PC-3 (cell line): Measurements from ENCODE around the gene ULBP1. TPM values are rescaled to one million over a fixed set of nuclear protein-coding genes. Genes with fewer than 3 reads are reported as not detected.

Experiments
- ATAC-seq: fragments of 200-7000 bp; cut with Tn5 transposase; 2 replicates; pipeline ENCODE4 v1.9.1; 2020; ENCODE audit warnings: mild to moderate bottlenecking, moderate library complexity
- BruUV-seq: library from RNA; stranded (reverse); fragments of 400-500 nt; replicated peaks from 2 replicates; lab custom pipeline; 2021; lab: Mats Ljungman, UMichigan
- CTCF ChIA-PET: fragments of 300-600 bp; sonication (Branson Sonifier 250); formaldehyde crosslinking; loops from one replicate; lab custom pipeline; 2022; ENCODE audit warnings: antibody characterized with exemption; lab: Charles Lee
- POLR2A ChIA-PET: fragments of 300-600 bp; sonication (Branson Sonifier 250); formaldehyde crosslinking; loops from one replicate; lab custom pipeline; 2022; ENCODE audit warnings: antibody characterized with exemption; ENCODE audit not compliant: unreplicated experiment; lab: Charles Lee
- DNase-seq: peaks from one replicate; pipeline ENCODE4 v3.0.0-alpha.2; 2015
- H2AFZ ChIP-seq: fragments of 300-600 bp; sonication (generic); 2 replicates; pipeline ENCODE4 v1.6.0; 2016; ENCODE audit warnings: antibody characterized with exemption, low read length
- H3F3A ChIP-seq: fragments of 300-600 bp; sonication (generic); one replicate; pipeline ENCODE4 v1.6.0; 2017; ENCODE audit warnings: antibody characterized with exemption, low read length, control low read depth, mild to moderate bottlenecking; ENCODE audit not compliant: unreplicated experiment
- H3K27ac ChIP-seq: fragments of 300-600 bp; sonication (generic); 2 replicates; pipeline ENCODE4 v1.5.1; 2016; ENCODE audit warnings: mild to moderate bottlenecking, low read length
- H3K27me3 ChIP-seq: fragments of 300-600 bp; sonication (generic); 2 replicates; pipeline ENCODE4 v1.6.1; 2016; ENCODE audit warnings: low read length, mixed read lengths
- H3K36me3 ChIP-seq: fragments of 300-600 bp; sonication (generic); 2 replicates; pipeline ENCODE4 v1.6.1; 2016; ENCODE audit warnings: low read depth, mixed run types, low read length, mixed read lengths
- H3K4me1 ChIP-seq: fragments of 300-600 bp; sonication (generic); 2 replicates; pipeline ENCODE4 v1.5.1; 2016; ENCODE audit warnings: low read length; ENCODE audit not compliant: insufficient read depth
- H3K4me2 ChIP-seq: fragments of 300-600 bp; sonication (generic); 2 replicates; pipeline ENCODE4 v1.6.0; 2016; ENCODE audit warnings: low read length
- H3K4me3 ChIP-seq: fragments of 300-600 bp; sonication (generic); 2 replicates; pipeline ENCODE4 v1.5.1; 2016; ENCODE audit warnings: mild to moderate bottlenecking, low read length, mixed read lengths
- H3K79me2 ChIP-seq: fragments of 300-600 bp; sonication (generic); 2 replicates; pipeline ENCODE4 v1.6.1; 2017; ENCODE audit warnings: low read length, mixed read lengths
- H3K9ac ChIP-seq: fragments of 300-600 bp; sonication (generic); 2 replicates; pipeline ENCODE4 v1.6.0; 2016; ENCODE audit warnings: mild to moderate bottlenecking, low read length
- H3K9me2 ChIP-seq: fragments of 300-600 bp; sonication (generic); replicated peaks from 2 replicates; pipeline ENCODE4 v1.6.1; 2016; ENCODE audit warnings: mixed run types, low read length, mixed read lengths
- H3K9me3 ChIP-seq: fragments of 300-600 bp; sonication (generic); 2 replicates; pipeline ENCODE4 v1.6.1; 2016; ENCODE audit warnings: low read length, mixed read lengths
- H4K20me1 ChIP-seq: fragments of 300-600 bp; sonication (generic); 2 replicates; pipeline ENCODE4 v1.6.1; 2016; ENCODE audit warnings: low read length, mixed read lengths
- CTCF ChIP-seq: fragments of 300-600 bp; sonication (generic); conservative IDR thresholded peaks from 2 replicates; pipeline ENCODE4 v1.5.1; 2017; ENCODE audit warnings: antibody characterized with exemption, low read depth, mild to moderate bottlenecking, low read length
- EZH2 ChIP-seq: fragments of 300-600 bp; sonication (generic); IDR thresholded peaks from one replicate; pipeline ENCODE4 v1.6.1; 2017; ENCODE audit warnings: antibody characterized with exemption, mild to moderate bottlenecking, low read length; ENCODE audit not compliant: unreplicated experiment
- EZH2phosphoT487 ChIP-seq: fragments of 300-600 bp; sonication (generic); IDR thresholded peaks from 2 replicates; pipeline ENCODE4 v1.6.1; 2018; ENCODE audit warnings: mild to moderate bottlenecking, antibody characterized with exemption, low read length, borderline replicate concordance
- intact Hi-C: fragments of 100-400 bp; cut with micrococcal nuclease; formaldehyde crosslinking; loops from 2 replicates; pipeline ENCODE4 v1.9.0; 2023
- total RNA-seq: library from RNA; depleted of rRNA; stranded (reverse); fragments of >200 nt; gene quantifications from 2 replicates; pipeline ENCODE4 v1.2.3, GENCODE V29; 2014

The ULBP1 gene
- total RNA-seq, 1 experiment from 2014 or later, result 0.87 TPM

GRCh38 chr6:149929422-149929821 lies 34.3 kb upstream of the ULBP1 start:
- no peak for ATAC-seq
- Histone ChIP-seq H3K9me3 (no peaks in the 10 kb centered on the region), H3K79me2 (no peaks in the 10 kb centered on the region), H3K4me2 (no peak overlapping the region), H3K4me1 (0 out of 2 replicates have a peak, but pooled peaks cover 5% of the 10 kb centered on the region), H4K20me1 (no peaks in the 10 kb centered on the region), H2AFZ (no peak overlapping the region), H3K27me3 (no peaks in the 10 kb centered on the region), H3K9ac (no peak overlapping the region), H3K27ac (no peak overlapping the region), H3K36me3 (no peaks in the 10 kb centered on the region; the same call in 1 of the 2 replicates), H3K9me2 (no peaks in the 10 kb centered on the region), H3F3A (no peaks in the 10 kb centered on the region), H3K4me3 (no peak overlapping the region)
- intact Hi-C loops, result loop anchor here (5.0 to 10.0 kb wide), 2 partner anchors 207 to 385 kb away; partner anchors contain the start of gene PPIL4
- TF ChIP-seq CTCF, result peak; percentile 55
- TF ChIP-seq EZH2, result no peak
- BruUV-seq, result no TSS peak
- ChIA-PET CTCF (no interaction called here), POLR2A (no interaction called here)
- peak; percentile 20 for DNase-seq

- H3K9me3 ChIP-seq, result no peaks in the 10 kb centered on the region
- H3K79me2 ChIP-seq, result no peaks in the 10 kb centered on the region
- ChIA-PET CTCF (no interaction called here), POLR2A (no interaction called here)
- H3K4me2 ChIP-seq, result no peak overlapping the region
- no TSS peak for BruUV-seq
- intact Hi-C loops, result no loop called here
- peaks cover 10% of the 10 kb centered on the region; the same call in 1 of the 2 replicates for H3K4me1 ChIP-seq
- no peaks in the 10 kb centered on the region for H3F3A ChIP-seq
- H3K9ac ChIP-seq, result no peak overlapping the region
- no peaks in the 10 kb centered on the region for H4K20me1 ChIP-seq
- ATAC-seq (no peak), DNase-seq (no peak)
- H2AFZ ChIP-seq, result no peak overlapping the region
- H3K4me3 ChIP-seq, result no peak overlapping the region
- no peaks in the 10 kb centered on the region for H3K36me3 ChIP-seq
- H3K27me3 ChIP-seq, result no peaks in the 10 kb centered on the region
- no peak overlapping the region for H3K27ac ChIP-seq
- no peaks in the 10 kb centered on the region for H3K9me2 ChIP-seq
- no peak for TF ChIP-seq EZH2phosphoT487
- TF ChIP-seq EZH2, result no peak
- TF ChIP-seq CTCF, result no peak
These were observed 32.2 kb upstream of the ULBP1 start for GRCh38 chr6:149931501-149931900.

- BruUV-seq, result no TSS peak
- intact Hi-C loops, result no loop called here
- ChIA-PET CTCF (interaction anchor here (0.6 kb wide), 1 partner anchor 368 kb away, joined by 7 read pairs; no protein-coding TSS in a partner anchor), POLR2A (no interaction called here)
- Histone ChIP-seq H3K27me3 (no peaks in the 10 kb centered on the region), H4K20me1 (no peaks in the 10 kb centered on the region), H3K36me3 (no peaks in the 10 kb centered on the region), H3K9ac (no peak overlapping the region), H3K4me3 (no peak overlapping the region), H3K4me2 (no peak overlapping the region), H3K4me1 (peaks cover 10% of the 10 kb centered on the region; the same call in 1 of the 2 replicates), H3K79me2 (no peaks in the 10 kb centered on the region), H3K9me2 (no peaks in the 10 kb centered on the region), H2AFZ (no peak overlapping the region), H3F3A (no peaks in the 10 kb centered on the region), H3K27ac (no peak overlapping the region), H3K9me3 (no peaks in the 10 kb centered on the region)
- DNase-seq (no peak), ATAC-seq (no peak)
- TF ChIP-seq CTCF (no peak), EZH2 (no peak), EZH2phosphoT487 (no peak)
These were observed 30.7 kb upstream of the ULBP1 start for GRCh38 chr6:149933036-149933435.
